ENCODE measurements around the gene NHEJ1.

The NHEJ1 gene

GRCh38 chr2:219182331-219183150 is 21.9 kb upstream of the NHEJ1 start:
- H3K4me3 ChIP-seq (ENCODE audit: low read depth, low read length), result no peak overlapping the region

- H3K4me3 ChIP-seq (ENCODE audit: low read depth, low read length), result no peak overlapping the region
Observed at GRCh38 chr2:219181531-219181930, 20.9 kb upstream of the NHEJ1 start.

DNA sequence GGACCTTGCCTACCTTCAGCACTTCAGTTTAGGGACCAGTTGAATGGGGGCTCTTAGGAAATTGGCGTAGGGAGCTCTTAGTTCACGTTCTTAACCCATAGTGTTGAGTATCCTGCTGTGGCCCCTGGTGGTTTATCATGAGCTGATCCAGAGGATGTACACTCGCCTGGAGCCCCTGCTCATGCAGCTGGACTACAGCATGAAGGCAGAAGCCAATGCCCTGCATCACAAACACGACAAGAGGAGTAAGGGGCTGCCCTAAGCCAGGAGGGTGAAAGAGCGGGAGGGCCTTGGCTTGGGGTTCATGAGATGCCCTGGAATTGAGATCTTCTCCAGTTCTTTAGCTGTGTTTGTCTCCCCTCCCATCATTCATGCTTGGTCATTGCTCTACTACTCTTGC is 20.3 kb upstream of the NHEJ1 start:
- no peak overlapping the region for H3K4me3 ChIP-seq (ENCODE audit: low read depth, low read length)

- H3K4me3 ChIP-seq (ENCODE audit: low read depth, low read length), result no peak overlapping the region
Observed at GRCh38 chr2:219179601-219180465, 19.2 kb upstream of the NHEJ1 start.

- peak overlapping the region; percentile 78 for H3K4me3 ChIP-seq (ENCODE audit: low read depth, low read length)
Observed at GRCh38 chr2:219178377-219179175, 18.0 kb upstream of the NHEJ1 start.

GRCh38 chr2:219177552-219178376 is 17.1 kb upstream of the NHEJ1 start, which contains the start of gene RETREG2:
Gene RETREG2 (plus strand): TSS chr2:219178275. CDS start chr2:219178353, 78 bp downstream.
- peak within 1 kb of the TSS; percentile 78 for H3K4me3 ChIP-seq (ENCODE audit: low read depth, low read length)

DNA sequence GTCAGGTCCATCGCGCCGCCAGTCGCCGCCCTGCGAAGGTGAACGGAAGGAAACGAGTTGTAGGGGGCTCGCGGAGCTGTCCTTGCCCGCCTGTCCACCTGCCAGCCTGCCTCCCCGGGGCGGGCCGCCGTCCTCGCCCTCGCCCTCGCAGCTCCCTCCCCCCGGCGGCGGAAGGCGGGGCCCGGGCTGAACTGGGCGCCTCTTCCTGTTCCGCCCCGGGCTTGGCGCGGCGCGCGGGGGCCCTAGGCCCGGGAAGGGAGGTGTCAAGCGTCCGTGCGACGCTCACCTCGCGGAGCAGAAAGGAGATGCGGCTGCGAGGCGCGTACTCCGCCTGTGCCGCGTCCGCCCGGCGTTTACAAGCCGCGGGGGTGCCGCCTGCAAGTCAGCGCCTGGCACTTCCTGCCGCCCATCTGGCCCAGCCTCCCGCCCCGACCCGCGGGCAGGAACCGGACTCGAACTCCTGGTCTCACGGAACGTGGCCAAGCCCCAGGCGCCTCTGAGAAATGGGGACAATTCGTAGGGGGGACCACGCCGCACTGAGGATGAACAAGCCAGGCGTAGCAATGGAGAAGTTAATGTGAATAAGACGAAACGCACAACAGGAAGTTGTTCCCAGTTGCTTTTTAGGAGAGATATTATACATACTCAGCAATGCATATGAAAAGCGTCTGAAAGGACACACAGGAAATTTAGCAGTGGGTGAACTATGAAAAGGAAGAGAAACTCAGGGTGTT is 16.4 kb upstream of the NHEJ1 start, which contains the start of gene CNPPD1:
CNPPD1 (minus strand) TSS at position 108 of the 734 bp plus-strand sequence; CDS start at position 11, 97 bp downstream.
- peak within 1 kb of the TSS; percentile 78 for H3K4me3 ChIP-seq (ENCODE audit: low read depth, low read length)

DNA sequence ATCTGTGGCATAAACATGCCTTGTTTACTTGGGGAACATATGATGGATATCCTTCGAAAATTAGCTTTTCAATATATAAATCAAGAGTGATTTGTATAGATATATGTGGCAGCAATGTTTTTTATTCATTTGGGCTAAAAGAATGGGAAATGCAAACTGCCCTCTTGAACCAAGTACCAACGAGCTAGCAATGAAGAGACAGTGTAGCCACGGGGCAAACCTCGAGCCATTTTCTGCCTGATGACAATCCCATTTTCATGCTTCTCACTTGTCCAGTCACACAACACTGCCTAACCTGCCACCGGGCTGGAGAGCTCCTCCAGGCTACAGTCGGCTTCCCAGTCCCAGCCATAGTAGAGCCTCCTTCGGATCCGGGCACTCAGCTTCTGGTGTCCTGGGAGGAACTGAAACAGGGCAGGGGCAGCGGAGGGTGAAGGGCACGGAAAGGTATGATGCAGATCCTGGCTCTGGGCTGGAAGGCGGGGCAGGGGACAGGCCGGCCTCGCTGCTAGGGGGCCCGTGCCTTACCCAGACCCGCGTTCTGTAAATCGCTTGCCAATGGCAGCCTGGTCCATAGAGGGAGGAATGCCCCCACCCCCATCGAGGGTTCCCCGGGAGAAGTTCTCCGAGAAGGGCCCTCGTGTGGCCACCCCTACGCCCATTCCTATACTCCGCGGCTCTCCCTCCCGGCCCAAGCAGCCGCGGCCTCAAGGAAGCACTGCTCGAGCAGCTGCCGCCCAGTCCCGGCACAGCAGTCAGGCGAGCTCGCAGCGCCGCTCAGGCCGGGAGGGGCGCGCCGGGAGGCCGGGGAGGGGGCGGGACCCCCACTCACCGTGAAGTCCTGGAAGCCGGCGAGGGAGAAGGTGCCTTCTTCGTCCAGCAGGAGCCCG is 15.6 kb upstream of the NHEJ1 start:
- peak overlapping the region; percentile 78 for H3K4me3 ChIP-seq (ENCODE audit: low read depth, low read length)

DNA sequence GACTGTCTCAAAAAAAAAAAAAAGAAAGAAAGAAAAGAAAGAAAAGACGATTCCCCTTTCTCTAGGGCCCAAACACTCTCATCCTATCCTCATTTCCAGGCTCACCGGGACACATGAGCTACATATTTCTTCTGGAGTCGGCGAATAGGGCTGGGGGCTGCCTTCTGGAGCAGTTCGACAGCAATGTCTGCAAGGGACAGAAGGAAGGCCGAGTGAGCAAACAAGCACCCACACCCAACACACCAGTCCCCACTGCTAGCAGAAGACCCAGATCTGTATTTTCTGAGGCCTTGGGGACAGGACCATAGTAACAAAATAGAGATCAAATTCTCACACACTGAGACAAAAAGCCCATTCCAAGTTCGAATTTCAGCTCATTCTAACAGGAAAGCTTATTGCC is 14.9 kb upstream of the NHEJ1 start:
- H3K4me3 ChIP-seq (ENCODE audit: low read depth, low read length), result peak overlapping the region; percentile 78

DNA sequence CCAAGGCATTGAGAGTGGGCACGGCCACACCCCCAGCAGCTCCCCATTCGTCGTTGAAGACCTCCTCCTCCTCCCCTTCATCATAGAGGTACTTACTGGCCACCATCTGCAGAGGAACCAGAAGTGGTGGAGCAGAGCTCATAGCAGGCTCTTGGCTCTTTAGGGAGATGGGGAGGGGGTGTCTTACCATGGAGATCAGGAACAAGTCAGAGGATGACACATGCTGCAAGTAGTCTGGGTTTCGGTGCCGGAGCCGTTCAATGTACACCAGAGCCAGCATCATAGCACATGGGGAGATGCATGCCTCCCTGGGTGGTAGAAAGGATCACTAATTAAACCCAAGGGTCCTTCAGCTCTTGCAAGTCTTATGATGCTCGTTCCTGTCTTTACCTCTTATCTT is 14.2 kb upstream of the NHEJ1 start:
- H3K4me3 ChIP-seq (ENCODE audit: low read depth, low read length), result no peak overlapping the region

DNA sequence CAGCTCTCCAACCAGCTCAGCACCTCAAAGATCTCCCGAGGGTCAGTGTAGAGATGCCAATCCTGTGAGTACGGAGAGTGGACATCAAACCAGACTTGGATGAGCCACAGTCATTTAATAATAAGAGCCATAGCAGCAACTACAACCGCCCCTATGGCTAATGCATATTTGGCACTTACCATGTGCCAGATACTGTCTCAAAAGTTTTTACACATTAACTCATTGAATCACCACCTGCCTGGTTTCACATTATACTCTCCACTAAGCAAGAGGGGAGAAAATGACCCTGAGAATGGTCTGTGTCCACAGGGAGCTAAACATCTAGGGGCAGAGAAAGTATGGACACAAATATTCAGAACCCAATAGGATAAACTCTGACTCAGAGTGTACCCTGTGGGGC is 13.5 kb upstream of the NHEJ1 start:
- no peak overlapping the region for H3K4me3 ChIP-seq (ENCODE audit: low read depth, low read length)

GRCh38 chr2:219173176-219173575 is 12.6 kb upstream of the NHEJ1 start:
- no peak overlapping the region for H3K4me3 ChIP-seq (ENCODE audit: low read depth, low read length)

DNA sequence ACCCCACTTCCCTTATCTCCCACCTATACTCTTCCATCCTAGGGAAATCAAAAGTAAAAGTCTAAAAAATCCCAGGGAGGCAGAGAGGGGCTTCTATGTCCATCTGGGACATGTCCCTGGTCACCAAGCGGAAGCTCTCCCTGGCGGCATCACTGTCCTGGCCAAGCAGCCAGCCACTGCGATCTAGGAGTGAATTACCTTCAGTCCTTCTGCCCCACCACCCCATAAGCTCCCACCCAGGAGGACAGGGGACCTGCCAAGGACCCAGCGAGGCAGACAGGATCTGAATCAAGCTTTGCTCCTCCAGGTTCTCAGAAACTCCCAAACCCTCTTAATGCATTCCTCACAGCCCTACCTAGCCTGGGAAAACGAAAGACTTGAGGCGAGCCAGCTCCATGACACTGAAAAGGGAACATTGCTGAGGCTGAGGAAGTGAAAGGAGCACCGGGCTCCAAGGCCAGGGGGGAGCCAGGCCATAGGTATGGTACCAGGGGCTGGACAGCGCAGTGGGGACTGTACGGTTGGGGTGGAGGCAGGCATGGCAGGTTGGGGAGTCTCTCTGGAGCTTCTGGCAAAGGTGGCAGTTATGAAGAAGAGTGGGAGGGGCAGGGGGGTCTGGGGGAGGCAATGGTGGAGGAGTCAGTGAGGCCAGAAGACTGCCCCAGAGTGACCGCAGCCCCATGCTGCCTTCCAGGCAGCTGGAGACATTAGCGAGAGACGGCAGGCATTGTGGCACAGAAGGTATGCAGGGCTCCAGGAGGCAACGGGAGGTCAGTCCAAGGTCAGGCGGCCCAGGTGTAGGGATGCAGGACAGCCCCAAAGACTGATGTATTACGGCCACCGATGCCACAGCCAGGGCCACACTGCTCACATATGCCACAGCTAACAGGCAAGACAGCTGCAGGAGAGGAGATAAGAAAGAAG is 11.9 kb upstream of the NHEJ1 start:
- H3K4me3 ChIP-seq (ENCODE audit: low read depth, low read length), result no peak overlapping the region

GRCh38 chr2:219171231-219171651 is 10.6 kb upstream of the NHEJ1 start:
- H3K4me3 ChIP-seq (ENCODE audit: low read depth, low read length), result no peak overlapping the region

GRCh38 chr2:219169930-219170654 is 9.5 kb upstream of the NHEJ1 start, which contains the start of gene SLC23A3:
Gene SLC23A3 (minus strand): TSS chr2:219170029. CDS start chr2:219169984, 45 bp downstream.
- no peak within 1 kb of the TSS for H3K4me3 ChIP-seq (ENCODE audit: low read depth, low read length)

DNA sequence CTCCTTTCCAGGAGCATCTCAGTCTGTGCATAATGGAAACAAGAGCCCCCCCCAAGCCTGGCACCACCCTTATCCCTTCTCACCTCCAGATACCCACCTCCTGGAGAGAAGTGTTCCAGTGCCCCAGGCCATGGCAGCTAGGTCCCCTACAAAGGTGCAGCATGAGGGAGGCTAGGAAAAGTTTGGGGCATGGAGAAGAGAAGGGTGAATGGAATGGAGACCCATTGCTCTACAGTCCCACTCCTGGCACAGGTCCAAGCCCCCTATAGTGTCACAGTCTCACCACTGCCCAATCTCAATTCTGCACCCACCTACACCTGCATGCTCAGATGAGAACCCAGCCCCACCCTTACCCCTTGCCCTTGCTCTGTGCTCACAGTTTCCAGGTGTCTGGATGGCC is 8.3 kb upstream of the NHEJ1 start:
- no peak overlapping the region for H3K4me3 ChIP-seq (ENCODE audit: low read depth, low read length)

DNA sequence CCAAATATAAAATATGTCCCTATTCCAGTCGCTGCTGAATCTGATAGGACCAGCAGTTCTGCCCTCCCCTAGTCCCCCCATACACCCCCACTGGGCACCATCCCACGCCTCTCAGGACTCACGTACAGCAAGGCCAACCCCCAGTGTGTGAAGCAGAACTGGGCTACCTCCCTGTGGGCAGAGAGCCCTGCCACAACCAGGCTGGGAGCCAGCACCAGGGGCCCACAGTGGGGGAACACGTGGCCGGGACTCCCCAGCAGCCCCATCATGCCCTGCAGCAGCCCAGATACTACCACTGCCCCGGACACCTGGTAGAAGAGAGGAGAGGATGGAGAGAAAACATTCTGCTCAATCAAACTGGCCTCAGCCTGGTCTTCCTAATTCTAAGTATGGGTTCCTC is 7.9 kb upstream of the NHEJ1 start:
- no peak overlapping the region for H3K4me3 ChIP-seq (ENCODE audit: low read depth, low read length)

All from iPS-11a (cell line).